PC-3 (cell line): ENCODE data around the gene FNBP1L. TPM values are rescaled to one million over a fixed set of nuclear protein-coding genes. Genes with fewer than 3 reads are reported as not detected.

ENCODE experiments used
- ATAC-seq: fragments of 200-7000 bp; cut with Tn5 transposase; 2 replicates; pipeline ENCODE4 v1.9.1; 2020; ENCODE audit warnings: mild to moderate bottlenecking, moderate library complexity
- BruUV-seq: library from RNA; stranded (reverse); fragments of 400-500 nt; replicated peaks from 2 replicates; lab custom pipeline; 2021; lab: Mats Ljungman, UMichigan
- CTCF ChIA-PET: fragments of 300-600 bp; sonication (Branson Sonifier 250); formaldehyde crosslinking; loops from one replicate; lab custom pipeline; 2022; ENCODE audit warnings: antibody characterized with exemption; lab: Charles Lee
- POLR2A ChIA-PET: fragments of 300-600 bp; sonication (Branson Sonifier 250); formaldehyde crosslinking; loops from one replicate; lab custom pipeline; 2022; ENCODE audit warnings: antibody characterized with exemption; ENCODE audit not compliant: unreplicated experiment; lab: Charles Lee
- DNase-seq: peaks from one replicate; pipeline ENCODE4 v3.0.0-alpha.2; 2015
- H2AFZ ChIP-seq: fragments of 300-600 bp; sonication (generic); 2 replicates; pipeline ENCODE4 v1.6.0; 2016; ENCODE audit warnings: antibody characterized with exemption, low read length
- H3F3A ChIP-seq: fragments of 300-600 bp; sonication (generic); one replicate; pipeline ENCODE4 v1.6.0; 2017; ENCODE audit warnings: antibody characterized with exemption, low read length, control low read depth, mild to moderate bottlenecking; ENCODE audit not compliant: unreplicated experiment
- H3K27ac ChIP-seq: fragments of 300-600 bp; sonication (generic); 2 replicates; pipeline ENCODE4 v1.5.1; 2016; ENCODE audit warnings: mild to moderate bottlenecking, low read length
- H3K27me3 ChIP-seq: fragments of 300-600 bp; sonication (generic); 2 replicates; pipeline ENCODE4 v1.6.1; 2016; ENCODE audit warnings: low read length, mixed read lengths
- H3K36me3 ChIP-seq: fragments of 300-600 bp; sonication (generic); 2 replicates; pipeline ENCODE4 v1.6.1; 2016; ENCODE audit warnings: low read depth, mixed run types, low read length, mixed read lengths
- H3K4me1 ChIP-seq: fragments of 300-600 bp; sonication (generic); 2 replicates; pipeline ENCODE4 v1.5.1; 2016; ENCODE audit warnings: low read length; ENCODE audit not compliant: insufficient read depth
- H3K4me2 ChIP-seq: fragments of 300-600 bp; sonication (generic); 2 replicates; pipeline ENCODE4 v1.6.0; 2016; ENCODE audit warnings: low read length
- H3K4me3 ChIP-seq: fragments of 300-600 bp; sonication (generic); 2 replicates; pipeline ENCODE4 v1.5.1; 2016; ENCODE audit warnings: mild to moderate bottlenecking, low read length, mixed read lengths
- H3K79me2 ChIP-seq: fragments of 300-600 bp; sonication (generic); 2 replicates; pipeline ENCODE4 v1.6.1; 2017; ENCODE audit warnings: low read length, mixed read lengths
- H3K9ac ChIP-seq: fragments of 300-600 bp; sonication (generic); 2 replicates; pipeline ENCODE4 v1.6.0; 2016; ENCODE audit warnings: mild to moderate bottlenecking, low read length
- H3K9me2 ChIP-seq: fragments of 300-600 bp; sonication (generic); replicated peaks from 2 replicates; pipeline ENCODE4 v1.6.1; 2016; ENCODE audit warnings: mixed run types, low read length, mixed read lengths
- H3K9me3 ChIP-seq: fragments of 300-600 bp; sonication (generic); 2 replicates; pipeline ENCODE4 v1.6.1; 2016; ENCODE audit warnings: low read length, mixed read lengths
- H4K20me1 ChIP-seq: fragments of 300-600 bp; sonication (generic); 2 replicates; pipeline ENCODE4 v1.6.1; 2016; ENCODE audit warnings: low read length, mixed read lengths
- CTCF ChIP-seq: fragments of 300-600 bp; sonication (generic); conservative IDR thresholded peaks from 2 replicates; pipeline ENCODE4 v1.5.1; 2017; ENCODE audit warnings: antibody characterized with exemption, low read depth, mild to moderate bottlenecking, low read length
- EZH2 ChIP-seq: fragments of 300-600 bp; sonication (generic); IDR thresholded peaks from one replicate; pipeline ENCODE4 v1.6.1; 2017; ENCODE audit warnings: antibody characterized with exemption, mild to moderate bottlenecking, low read length; ENCODE audit not compliant: unreplicated experiment
- EZH2phosphoT487 ChIP-seq: fragments of 300-600 bp; sonication (generic); IDR thresholded peaks from 2 replicates; pipeline ENCODE4 v1.6.1; 2018; ENCODE audit warnings: mild to moderate bottlenecking, antibody characterized with exemption, low read length, borderline replicate concordance
- intact Hi-C: fragments of 100-400 bp; cut with micrococcal nuclease; formaldehyde crosslinking; loops from 2 replicates; pipeline ENCODE4 v1.9.0; 2023
- total RNA-seq: library from RNA; depleted of rRNA; stranded (reverse); fragments of >200 nt; gene quantifications from 2 replicates; pipeline ENCODE4 v1.2.3, GENCODE V29; 2014

Gene FNBP1L
- total RNA-seq, 1 experiment from 2014 or later: 28.3 TPM

DNA sequence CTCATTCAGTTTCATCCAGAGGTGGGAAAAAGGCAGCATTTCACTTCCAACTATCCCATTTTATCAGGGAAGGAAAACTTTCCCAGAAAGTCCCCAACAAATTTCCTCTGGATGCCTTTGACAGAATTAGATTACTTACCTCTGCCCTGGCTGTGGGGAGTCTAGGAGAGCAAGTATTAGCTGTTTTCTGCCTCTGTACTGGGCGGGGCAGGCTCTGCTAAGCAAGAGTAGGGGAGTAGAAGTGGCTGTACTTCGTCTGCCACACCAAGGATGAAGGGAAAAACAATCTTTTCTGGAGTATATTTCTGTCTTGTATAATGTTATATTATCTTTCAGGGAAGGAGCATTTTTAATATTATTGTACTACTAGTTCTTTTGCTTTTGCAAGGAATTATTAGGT lies 78.5 kb downstream of the FNBP1L start:
- no peak overlapping the region for H2AFZ ChIP-seq
- BruUV-seq: no TSS peak

GRCh38 chr1:93528412-93528811 lies 80.5 kb downstream of the FNBP1L start:
- ChIA-PET POLR2A (no interaction called here), CTCF (no interaction called here)
- DNase-seq (no peak), ATAC-seq (no peak)
- Histone ChIP-seq H3K9me3 (no peaks in the 10 kb centered on the region), H3K4me2 (no peak overlapping the region), H3K4me3 (no peak overlapping the region), H3K9ac (no peak overlapping the region), H2AFZ (no peak overlapping the region), H3K27me3 (no peaks in the 10 kb centered on the region), H3K79me2 (no peaks in the 10 kb centered on the region), H3F3A (no peaks in the 10 kb centered on the region), H3K36me3 (0 out of 2 replicates have a peak, but pooled peaks cover 3% of the 10 kb centered on the region), H3K27ac (no peak overlapping the region), H3K9me2 (no peaks in the 10 kb centered on the region), H3K4me1 (no peaks in the 10 kb centered on the region), H4K20me1 (no peaks in the 10 kb centered on the region)
- intact Hi-C loops: no loop called here
- TF ChIP-seq EZH2: no peak
- no peak for TF ChIP-seq CTCF
- TF ChIP-seq EZH2phosphoT487: no peak
- BruUV-seq: no TSS peak

More for the DNA sequence above, 78.5 kb downstream of the FNBP1L start:
- Histone ChIP-seq H3K4me2 (no peak overlapping the region), H3K9ac (no peak overlapping the region), H3K27me3 (no peaks in the 10 kb centered on the region), H3K4me1 (no peaks in the 10 kb centered on the region), H4K20me1 (no peaks in the 10 kb centered on the region), H3K27ac (no peak overlapping the region), H3K9me3 (no peaks in the 10 kb centered on the region), H3K79me2 (no peaks in the 10 kb centered on the region), H3K36me3 (0 out of 2 replicates have a peak, but pooled peaks cover 3% of the 10 kb centered on the region), H3K4me3 (no peak overlapping the region), H3F3A (no peaks in the 10 kb centered on the region), H3K9me2 (no peaks in the 10 kb centered on the region)
- intact Hi-C loops: no loop called here
- TF ChIP-seq EZH2phosphoT487 (no peak), CTCF (no peak), EZH2 (no peak)
- ChIA-PET CTCF (interaction anchor here (0.6 kb wide), 1 partner anchor 222 kb away, joined by 3 read pairs; no protein-coding TSS in a partner anchor), POLR2A (no interaction called here)
- ATAC-seq: no peak
- DNase-seq: no peak

DNA sequence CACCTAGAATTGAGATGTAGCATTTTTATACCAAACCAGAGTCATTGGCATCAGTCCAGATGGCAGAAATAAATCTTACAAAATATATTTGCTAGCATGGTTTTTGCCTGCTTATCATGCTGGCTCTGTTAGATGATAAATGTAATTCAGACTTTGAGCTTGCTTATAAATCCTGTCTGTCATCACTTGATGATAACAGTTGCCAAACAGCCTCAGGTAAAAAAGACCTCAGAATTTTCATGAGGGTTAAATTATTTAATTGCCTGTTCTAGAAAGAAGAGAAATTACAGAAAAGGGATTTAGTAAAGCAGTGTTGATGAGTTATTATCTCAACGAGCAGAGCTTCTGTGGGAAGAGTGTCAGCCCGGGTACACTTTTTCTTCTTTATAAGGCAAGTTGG lies 83.3 kb downstream of the FNBP1L start:
- no TSS peak for BruUV-seq
- H3K4me2 ChIP-seq: no peak overlapping the region
- H3K36me3 ChIP-seq: peaks cover 13% of the 10 kb centered on the region; the same call in 1 of the 2 replicates
- no peak overlapping the region for H3K4me3 ChIP-seq
- intact Hi-C loops: no loop called here
- no peaks in the 10 kb centered on the region for H3K9me3 ChIP-seq
- H3K4me1 ChIP-seq: no peaks in the 10 kb centered on the region
- no peaks in the 10 kb centered on the region for H3K79me2 ChIP-seq
- H3K27ac ChIP-seq: no peak overlapping the region
- CTCF ChIA-PET: no interaction called here
- no peak for DNase-seq
- POLR2A ChIA-PET: no interaction called here
- H3K9me2 ChIP-seq: no peaks in the 10 kb centered on the region
- H3K27me3 ChIP-seq: no peaks in the 10 kb centered on the region
- H4K20me1 ChIP-seq: no peaks in the 10 kb centered on the region
- TF ChIP-seq EZH2: no peak
- no peak for TF ChIP-seq CTCF
- TF ChIP-seq EZH2phosphoT487: no peak
- ATAC-seq: no peak
- no peak overlapping the region for H3K9ac ChIP-seq
- no peak overlapping the region for H2AFZ ChIP-seq
- H3F3A ChIP-seq: peaks cover 3% of the 10 kb centered on the region
